Measurements from ENCODE around the gene ENTPD6. TPM values are rescaled to one million over a fixed set of nuclear protein-coding genes. Genes with fewer than 3 reads are reported as not detected.
A peak's percentile ranks its signal among the peaks of the same experiment; 100 is the strongest.

ENTPD6 gene
- total RNA-seq, 1 donor from 2014 or later: 57.8 TPM

DNA sequence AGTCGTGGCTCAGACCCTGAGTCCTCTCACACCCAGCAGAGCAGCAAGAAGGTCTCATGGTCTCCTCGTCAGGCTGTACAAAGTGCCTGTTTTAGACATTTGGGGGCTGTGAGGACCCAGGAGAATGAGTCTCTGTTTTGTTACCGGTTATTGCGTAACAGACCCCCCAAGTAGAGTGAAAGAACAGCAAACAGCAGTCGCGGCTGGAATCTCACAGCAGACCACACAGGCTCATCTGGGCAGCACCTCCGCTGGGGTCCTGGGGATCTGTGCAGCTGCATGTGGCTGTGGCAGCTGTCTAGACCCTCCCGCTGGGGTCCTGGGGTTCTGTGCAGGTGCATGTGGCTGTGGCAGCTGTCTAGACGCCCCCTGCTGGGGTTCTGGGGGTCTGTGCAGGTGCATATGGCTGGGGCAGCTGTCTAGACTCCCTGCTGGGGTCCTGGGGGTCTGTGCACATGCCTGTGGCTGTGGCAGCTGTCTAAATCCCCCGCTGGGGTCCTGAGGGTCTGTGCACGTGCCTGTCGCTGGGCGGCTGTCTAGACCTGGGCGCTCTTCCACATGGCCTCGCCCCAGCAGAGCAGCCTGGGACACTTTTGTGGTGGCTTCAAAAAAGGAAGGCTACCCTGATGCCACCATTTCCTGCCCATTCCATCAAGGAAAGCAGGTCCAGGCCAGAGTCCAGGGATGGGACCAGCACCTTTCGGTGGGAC lies 24.7 kb downstream of the ENTPD6 start:
- peak overlapping the region; percentile 26 for H3K27ac Mint-ChIP-seq (ENCODE audit: unreplicated experiment)
- no peak for FAIRE-seq
- Histone ChIP-seq H3K4me3 (ENCODE audit: insufficient read depth, low read depth, low read length) (no peak overlapping the region), H3K27ac (ENCODE audit: low read depth, low read length) (no peak overlapping the region), H4K20me1 (ENCODE audit: insufficient read depth, low read length) (no peaks in the 10 kb centered on the region), H3K36me3 (ENCODE audit: insufficient read depth, low read length) (peaks cover 9% of the 10 kb centered on the region), H3K9ac (ENCODE audit: low read length) (no peak overlapping the region), H3K4me1 (ENCODE audit: insufficient read depth, low read length) (peaks cover 32% of the 10 kb centered on the region), H3K4me2 (ENCODE audit: low read length) (no peak overlapping the region), H3K79me2 (ENCODE audit: insufficient read depth, low read length) (no peaks in the 10 kb centered on the region), H2AFZ (ENCODE audit: low read depth, low read length) (no peak overlapping the region), H3K9me3 (ENCODE audit: insufficient read depth, low read depth, low read length) (no peaks in the 10 kb centered on the region), H3K27me3 (ENCODE audit: insufficient read depth, low read length) (no peaks in the 10 kb centered on the region)
- no peaks in the 10 kb centered on the region for H3K27me3 Mint-ChIP-seq (ENCODE audit: low read depth, unreplicated experiment)
- H3K4me3 Mint-ChIP-seq (ENCODE audit: unreplicated experiment): no peak overlapping the region
- no peaks in the 10 kb centered on the region for H3K9me3 Mint-ChIP-seq (ENCODE audit: unreplicated experiment)
- TF ChIP-seq EZH2 (IDR thresholded peaks at IDR 0.05; ENCODE audit: insufficient read depth, low read length): no peak
- TF ChIP-seq, protein P1, sequence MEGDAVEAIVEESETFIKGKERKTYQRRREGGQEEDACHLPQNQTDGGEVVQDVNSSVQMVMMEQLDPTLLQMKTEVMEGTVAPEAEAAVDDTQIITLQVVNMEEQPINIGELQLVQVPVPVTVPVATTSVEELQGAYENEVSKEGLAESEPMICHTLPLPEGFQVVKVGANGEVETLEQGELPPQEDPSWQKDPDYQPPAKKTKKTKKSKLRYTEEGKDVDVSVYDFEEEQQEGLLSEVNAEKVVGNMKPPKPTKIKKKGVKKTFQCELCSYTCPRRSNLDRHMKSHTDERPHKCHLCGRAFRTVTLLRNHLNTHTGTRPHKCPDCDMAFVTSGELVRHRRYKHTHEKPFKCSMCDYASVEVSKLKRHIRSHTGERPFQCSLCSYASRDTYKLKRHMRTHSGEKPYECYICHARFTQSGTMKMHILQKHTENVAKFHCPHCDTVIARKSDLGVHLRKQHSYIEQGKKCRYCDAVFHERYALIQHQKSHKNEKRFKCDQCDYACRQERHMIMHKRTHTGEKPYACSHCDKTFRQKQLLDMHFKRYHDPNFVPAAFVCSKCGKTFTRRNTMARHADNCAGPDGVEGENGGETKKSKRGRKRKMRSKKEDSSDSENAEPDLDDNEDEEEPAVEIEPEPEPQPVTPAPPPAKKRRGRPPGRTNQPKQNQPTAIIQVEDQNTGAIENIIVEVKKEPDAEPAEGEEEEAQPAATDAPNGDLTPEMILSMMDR (IDR thresholded peaks at IDR 0.05; ENCODE audit: insufficient read depth, low read depth, low read length): peak; percentile 10
- H3K36me3 Mint-ChIP-seq (ENCODE audit: low read depth, unreplicated experiment): peaks cover 12% of the 10 kb centered on the region
- H3K4me1 Mint-ChIP-seq (ENCODE audit: low read depth, unreplicated experiment): peaks cover 21% of the 10 kb centered on the region
- DNase-seq (ENCODE audit: low read depth): no peak

DNA sequence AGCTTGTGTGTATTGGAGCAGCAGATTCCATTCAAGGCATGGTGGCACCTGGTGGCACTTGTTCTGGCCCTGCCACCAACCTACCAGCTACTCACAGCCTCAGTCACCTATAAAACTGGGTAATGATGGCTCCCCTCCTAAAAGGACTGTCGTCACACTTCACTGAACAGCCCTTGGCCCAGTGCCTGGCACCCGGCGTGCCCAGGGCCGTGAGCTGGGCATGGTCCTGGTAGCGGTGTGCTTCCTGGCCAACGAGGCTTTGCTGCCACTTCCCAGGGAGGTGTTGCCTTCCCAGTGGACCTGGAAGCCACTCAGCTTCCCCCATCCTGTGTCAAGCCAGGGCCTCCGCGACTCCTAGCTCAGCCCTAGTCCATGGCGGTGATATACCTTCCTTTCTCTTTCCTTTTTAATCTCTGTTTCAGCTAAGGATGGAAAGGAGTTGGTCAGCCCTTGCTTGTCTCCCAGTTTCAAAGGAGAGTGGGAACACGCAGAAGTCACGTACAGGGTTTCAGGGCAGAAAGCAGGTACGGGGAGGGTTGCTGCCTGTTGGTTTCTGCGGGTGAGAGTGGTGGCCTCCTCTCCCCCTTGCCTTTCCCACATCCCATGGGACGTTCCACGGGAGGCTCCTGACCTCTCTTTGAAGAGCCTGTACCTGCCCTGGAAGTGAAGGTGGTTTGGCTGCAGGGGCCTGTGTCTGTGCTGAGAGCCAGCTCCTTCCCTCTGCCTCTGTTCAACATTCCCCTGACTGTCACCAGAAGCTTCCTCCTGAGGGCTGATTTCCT lies 25.5 kb downstream of the ENTPD6 start:
- Histone ChIP-seq H3K36me3 (ENCODE audit: insufficient read depth, low read length) (peaks cover 3% of the 10 kb centered on the region), H3K9ac (ENCODE audit: low read length) (no peak overlapping the region), H3K27me3 (ENCODE audit: insufficient read depth, low read length) (no peaks in the 10 kb centered on the region), H4K20me1 (ENCODE audit: insufficient read depth, low read length) (no peaks in the 10 kb centered on the region), H3K79me2 (ENCODE audit: insufficient read depth, low read length) (no peaks in the 10 kb centered on the region), H2AFZ (ENCODE audit: low read depth, low read length) (no peak overlapping the region), H3K4me1 (ENCODE audit: insufficient read depth, low read length) (peaks cover 32% of the 10 kb centered on the region), H3K9me3 (ENCODE audit: insufficient read depth, low read depth, low read length) (no peaks in the 10 kb centered on the region), H3K4me2 (ENCODE audit: low read length) (no peak overlapping the region), H3K4me3 (ENCODE audit: insufficient read depth, low read depth, low read length) (no peak overlapping the region), H3K27ac (ENCODE audit: low read depth, low read length) (no peak overlapping the region)
- H3K36me3 Mint-ChIP-seq (ENCODE audit: low read depth, unreplicated experiment): peaks cover 12% of the 10 kb centered on the region
- DNase-seq (ENCODE audit: low read depth) (no peak), FAIRE-seq (no peak)
- H3K27ac Mint-ChIP-seq (ENCODE audit: unreplicated experiment): no peak overlapping the region
- no peaks in the 10 kb centered on the region for H3K9me3 Mint-ChIP-seq (ENCODE audit: unreplicated experiment)
- no peak for TF ChIP-seq EZH2 (IDR thresholded peaks at IDR 0.05; ENCODE audit: insufficient read depth, low read length)
- TF ChIP-seq, protein P1 (IDR thresholded peaks at IDR 0.05; ENCODE audit: insufficient read depth, low read depth, low read length): no peak
- H3K27me3 Mint-ChIP-seq (ENCODE audit: low read depth, unreplicated experiment): no peaks in the 10 kb centered on the region
- H3K4me1 Mint-ChIP-seq (ENCODE audit: low read depth, unreplicated experiment): peaks cover 21% of the 10 kb centered on the region
- H3K4me3 Mint-ChIP-seq (ENCODE audit: unreplicated experiment): no peak overlapping the region
